HG03045 (cell line): ENCODE measurements around the gene KCTD12.

Experiments used
- ATAC-seq: cut with Tn5 transposase; IDR thresholded peaks from one replicate; pipeline ENCODE4 v1.9.1; 2021; ENCODE audit warnings: mild to moderate bottlenecking, moderate library complexity; ENCODE audit not compliant: unreplicated experiment

The KCTD12 gene

DNA sequence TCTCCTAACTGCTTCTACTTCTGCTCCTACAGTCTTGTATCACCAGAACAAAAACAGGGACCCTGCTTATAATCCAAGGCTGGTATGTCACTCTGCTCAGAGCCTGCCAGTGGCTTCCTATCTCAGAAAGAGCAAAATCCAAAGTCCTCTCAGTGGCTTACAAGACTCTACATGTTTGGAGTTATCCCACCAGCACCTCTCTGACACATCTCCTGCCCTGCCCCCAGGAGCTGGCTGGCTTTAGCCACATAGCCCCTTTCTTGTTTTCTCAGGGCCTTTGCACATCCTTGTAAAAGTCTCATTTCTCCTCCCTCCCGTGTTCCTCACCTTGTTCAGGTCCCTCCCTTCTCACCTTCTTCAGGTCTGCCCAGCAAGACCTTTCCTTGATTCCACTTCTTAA is 2.2 kb upstream of the KCTD12 start:
- ATAC-seq = no peak

DNA sequence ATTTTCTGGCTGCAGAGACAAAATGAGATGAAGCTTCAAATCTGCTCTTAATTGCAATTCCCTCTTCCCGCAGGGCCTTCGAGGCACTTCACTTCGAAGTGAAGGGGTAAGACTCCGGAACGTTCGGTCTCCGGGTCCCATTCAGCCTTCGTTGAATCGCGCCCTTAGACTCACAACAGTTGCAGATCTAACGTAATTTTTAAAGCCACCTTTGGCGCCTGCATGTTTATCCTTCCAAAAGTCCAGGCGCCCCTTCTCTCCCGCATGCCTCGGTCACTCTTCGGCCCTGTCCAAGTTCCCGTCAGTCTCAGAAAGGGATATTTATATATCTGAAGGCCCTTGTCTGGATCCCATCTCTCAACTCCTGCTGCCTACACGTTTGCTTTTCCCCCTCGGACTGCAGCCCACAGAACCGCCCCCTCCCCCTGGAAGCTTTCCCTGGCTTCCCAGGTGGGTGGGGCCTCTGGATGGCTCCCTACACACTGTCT is 915 bp upstream of the KCTD12 start:
- no peak for ATAC-seq

DNA sequence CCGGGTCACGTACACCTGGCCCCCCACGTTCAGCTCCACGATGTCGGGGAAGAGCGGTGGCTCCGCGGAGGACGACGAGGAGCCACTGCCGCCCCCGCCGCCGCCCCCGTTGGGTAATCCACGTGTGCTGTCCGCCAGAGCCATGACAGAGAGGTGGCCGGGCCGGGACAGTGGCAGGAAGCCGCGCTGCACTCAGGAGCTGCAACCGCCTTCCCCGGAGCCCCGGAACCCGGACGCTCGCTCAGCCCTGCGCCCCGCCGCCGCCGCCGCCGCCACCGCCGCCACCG is 257 bp downstream of the KCTD12 start:
- no peak for ATAC-seq

DNA sequence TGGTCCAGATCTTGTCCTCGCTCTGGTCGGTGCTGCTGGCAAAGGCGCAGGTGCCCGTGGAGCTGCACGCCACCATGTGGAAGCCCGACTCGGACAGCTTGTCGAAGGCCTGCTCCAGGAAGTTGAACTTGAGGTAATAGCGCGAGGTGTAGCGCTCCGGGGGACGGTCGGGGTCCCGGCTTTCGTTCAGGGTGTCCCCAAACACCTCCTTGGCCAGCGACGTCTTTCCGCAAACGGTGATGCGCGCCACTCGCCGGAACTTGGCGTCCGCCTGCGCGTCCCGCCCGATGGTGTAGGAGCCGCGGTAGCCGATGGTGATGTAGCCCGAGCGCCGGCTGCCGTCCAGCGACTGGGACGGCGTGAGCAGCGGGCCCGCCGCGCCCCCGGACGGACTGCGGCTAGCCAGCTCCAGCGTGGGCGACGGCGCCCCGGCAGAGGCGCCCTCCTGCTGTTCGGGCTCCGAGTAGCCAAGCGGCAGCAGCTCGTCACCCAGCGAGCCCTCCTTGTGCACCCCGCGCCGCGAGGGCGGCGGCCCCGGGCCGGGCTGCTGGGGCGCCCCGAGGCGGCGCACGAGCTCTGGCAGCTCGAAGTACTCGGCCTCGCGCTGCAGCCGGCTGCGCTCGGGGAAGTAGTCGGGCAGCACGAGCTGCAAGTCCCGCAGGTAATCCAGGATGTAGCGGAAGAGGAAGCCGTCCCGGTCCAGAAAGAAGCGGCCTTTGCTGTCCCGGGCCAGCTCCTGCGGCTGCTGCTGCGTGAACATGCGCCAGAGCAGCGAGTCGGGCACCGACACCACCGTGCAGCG is 801 bp downstream of the KCTD12 start:
- peak; percentile 49 for ATAC-seq

DNA sequence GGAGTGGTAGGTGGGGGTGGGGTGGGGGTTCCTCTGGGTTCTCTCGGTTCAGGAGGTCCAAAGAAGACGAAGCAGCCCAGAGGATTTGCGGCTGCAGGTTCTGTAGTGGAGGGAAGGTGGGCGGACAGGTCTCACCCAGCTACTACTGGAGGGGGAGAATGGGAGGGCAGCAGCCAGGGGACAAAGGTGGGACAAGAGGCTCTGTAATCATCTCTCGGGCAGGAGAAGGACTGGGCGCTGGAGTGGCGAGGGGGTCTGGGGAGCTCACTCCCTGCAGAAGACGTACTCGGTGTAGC is 1.4 kb downstream of the KCTD12 start:
- no peak for ATAC-seq

DNA sequence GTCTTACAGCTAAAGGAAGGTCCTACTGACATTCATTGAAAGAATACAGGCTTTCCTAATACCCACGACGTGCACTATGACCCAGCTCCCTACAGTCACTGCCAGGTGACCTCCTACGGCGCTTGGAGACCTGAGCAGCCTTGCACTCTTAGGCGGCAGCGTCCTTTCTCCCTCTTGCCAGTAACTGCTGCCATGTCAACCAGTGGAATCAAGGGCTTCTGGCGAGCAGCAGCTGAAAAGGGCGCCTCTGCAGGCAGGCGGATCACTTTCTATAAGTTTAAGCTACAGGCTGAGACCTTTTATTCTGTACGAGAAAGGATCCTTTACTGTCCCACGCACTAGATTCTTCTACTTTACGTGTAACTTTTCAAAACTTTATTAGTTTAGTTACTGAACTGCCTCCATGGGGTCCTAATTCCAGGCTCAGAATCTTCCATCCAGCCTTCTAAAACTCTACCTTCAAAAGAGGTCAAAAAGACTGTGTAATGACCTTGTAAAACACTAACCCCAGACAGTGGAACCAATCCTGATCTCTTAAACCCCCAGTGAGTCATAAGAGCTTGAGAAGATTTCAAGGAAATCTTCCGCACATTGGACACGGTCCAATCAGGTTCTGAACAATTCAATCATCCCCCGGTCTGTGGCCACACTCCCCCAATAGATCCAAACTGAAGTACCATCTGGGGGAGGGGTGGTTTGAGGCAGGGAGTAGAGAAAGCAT is 1.9 kb downstream of the KCTD12 start:
- ATAC-seq = no peak

DNA sequence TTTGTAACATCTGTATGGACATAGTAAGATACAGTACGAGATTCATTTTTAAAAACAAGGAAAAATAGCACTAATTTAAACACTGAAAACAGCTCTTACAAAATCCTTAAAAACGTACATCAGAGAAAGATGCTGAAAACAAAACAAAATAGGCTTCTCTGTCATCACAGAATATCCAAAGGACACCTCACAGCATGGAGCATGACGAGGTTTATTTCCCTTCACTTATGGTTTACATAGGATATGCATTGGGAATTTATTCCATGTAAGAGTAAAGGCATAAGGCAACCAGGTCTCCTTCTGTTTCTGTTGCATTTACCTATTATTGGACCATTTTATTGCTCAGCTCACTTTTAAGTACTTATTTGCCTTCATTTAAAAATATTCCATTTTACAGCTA is 3.0 kb downstream of the KCTD12 start:
- no peak for ATAC-seq

DNA sequence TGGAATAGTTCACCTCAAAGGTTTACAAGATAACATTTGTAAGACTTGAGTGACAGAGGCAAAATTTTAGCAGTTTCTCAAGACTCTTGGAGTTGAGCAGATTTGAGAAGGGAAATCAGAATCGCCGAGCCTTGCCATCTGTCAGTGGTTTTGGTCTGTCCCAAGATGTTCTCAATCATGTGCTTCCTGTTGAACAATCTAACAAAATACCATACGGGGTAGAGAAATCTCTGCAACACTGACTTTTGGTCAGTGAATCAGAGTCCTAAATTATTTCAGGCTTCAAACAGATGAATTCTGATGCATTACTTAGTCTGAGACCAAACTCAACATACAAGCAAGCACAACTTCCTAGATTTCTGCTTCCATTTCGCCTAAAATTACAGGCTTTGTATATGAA is 3.8 kb downstream of the KCTD12 start:
- no peak for ATAC-seq

DNA sequence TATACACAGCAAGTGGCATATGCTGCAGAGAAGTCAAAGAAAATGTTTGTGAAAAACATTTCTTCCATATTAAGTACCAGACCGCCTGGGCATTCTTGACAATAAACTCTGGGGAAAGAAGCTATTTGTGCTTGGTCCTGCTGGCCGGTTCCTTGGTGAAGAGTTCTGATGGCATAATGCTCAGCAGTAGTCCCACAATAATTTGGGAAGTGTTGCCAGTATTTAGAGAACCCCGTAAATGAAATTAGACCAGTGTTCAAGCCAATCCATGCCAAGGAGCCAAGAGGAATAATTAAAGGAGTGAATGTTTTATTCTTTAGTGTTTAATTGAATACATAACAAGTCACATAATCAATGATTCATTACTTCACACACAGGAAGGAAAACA is 6.3 kb downstream of the KCTD12 start:
- ATAC-seq = peak; percentile 22

DNA sequence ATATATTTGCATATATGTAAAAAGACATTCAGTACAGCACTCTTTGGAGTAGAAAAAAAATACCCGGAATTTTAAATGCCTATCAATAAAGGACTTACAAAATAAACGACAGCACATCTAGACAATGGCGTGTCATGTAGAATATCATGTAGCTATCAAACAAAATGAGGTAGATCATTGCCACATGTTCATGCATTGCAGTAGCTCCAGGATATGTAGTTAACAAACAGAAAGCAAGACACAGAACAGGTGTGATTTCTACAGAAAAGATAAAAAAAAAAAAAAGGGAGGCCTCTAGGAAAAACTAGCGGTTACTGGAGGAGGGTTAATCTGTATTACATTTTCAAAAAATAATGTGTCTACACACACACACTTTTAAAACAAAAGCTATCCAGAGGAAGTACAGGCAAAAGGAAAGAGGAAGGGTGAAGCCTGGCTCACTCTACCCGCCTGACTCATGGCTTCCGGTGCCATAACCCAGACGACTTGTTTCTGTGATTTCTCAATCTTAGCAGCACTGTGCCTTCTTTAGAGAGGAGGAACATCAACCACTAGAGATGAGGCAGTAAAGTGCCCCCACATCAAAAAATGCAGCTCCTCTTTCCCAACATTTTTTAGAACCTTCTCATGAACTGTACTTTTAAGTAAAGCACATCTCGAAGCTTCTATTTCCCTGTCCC is 6.9 kb downstream of the KCTD12 start:
- ATAC-seq = peak; percentile 97

DNA sequence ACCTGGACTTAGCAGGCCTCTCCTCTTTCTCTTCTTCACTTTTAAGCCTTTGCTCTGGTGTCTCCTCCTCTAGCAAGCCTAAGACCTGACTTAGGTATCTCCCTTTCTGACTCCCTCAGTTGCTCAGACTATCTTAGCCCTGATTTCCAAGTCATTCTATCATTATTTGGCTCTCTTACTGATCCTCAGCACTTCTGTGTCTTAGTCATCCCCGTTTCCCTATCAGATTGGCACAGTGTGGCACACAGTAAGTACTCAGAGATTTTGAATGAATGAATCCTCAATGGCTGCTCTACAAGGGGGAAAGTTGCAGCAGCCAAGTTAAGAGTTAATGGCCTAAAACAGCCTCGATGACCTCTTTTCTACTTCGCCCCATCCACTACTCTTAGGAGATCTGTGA is 8.2 kb downstream of the KCTD12 start:
- ATAC-seq = no peak

DNA sequence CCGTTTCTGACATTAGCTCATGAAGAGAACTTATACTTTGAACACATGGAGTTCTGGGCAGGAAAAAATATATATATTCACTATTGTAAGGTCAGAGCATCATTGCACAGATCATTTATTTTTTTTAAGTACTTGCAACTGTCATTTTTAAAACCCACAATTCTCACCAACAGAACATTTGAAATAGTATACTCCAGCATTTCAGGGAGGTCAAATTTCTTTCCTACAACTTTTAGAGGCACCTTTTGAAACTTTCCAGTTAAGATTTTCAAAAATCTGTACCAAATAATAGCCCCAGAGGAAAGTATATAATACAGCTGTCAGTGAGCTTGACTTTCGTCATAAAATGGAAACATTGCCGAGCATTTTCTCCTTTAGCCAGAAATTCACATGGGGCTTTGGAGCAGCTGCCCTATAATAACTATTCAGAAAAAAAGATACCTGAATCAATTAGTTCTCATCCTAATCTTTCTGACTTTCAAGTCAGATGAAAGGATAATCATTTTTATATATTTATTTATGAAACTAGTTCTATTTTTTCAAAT is 10.9 kb downstream of the KCTD12 start:
- ATAC-seq = no peak

DNA sequence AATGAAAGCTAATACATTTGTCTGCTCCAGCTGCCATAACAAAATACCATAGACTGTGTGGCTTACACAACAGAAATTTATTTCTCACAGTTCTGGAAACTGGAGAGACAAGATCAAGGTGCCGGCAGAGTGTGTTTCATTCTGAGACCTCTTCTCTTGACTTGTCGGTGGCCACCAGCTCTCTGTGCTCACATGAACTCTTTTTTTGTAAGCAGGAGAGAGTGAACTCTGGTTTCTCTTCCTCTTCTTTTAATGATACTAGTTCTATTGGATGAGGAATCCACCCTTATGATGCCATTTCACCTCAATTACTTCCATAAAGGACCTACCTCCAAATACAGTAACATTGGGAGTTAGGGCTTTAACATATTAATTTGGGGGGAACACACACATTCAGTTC is 11.7 kb downstream of the KCTD12 start:
- ATAC-seq = no peak

DNA sequence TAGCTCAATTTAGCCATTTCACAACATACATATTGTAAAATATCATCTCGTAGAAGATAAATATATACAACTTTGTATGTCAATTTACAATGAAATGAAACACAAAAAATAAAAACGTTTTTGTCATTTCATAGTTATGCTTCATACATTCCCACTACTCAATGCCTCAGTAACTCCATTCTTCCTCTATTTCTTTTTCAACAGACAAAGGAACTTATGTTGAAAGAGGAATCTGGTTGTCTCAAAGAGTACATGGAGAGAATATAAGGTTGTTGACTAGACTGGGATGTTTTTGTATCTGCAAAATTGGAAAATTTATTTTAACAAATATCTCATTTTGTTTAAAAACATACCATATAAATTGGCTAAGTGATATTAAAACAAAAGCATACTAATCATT is 12.8 kb downstream of the KCTD12 start:
- ATAC-seq = no peak

DNA sequence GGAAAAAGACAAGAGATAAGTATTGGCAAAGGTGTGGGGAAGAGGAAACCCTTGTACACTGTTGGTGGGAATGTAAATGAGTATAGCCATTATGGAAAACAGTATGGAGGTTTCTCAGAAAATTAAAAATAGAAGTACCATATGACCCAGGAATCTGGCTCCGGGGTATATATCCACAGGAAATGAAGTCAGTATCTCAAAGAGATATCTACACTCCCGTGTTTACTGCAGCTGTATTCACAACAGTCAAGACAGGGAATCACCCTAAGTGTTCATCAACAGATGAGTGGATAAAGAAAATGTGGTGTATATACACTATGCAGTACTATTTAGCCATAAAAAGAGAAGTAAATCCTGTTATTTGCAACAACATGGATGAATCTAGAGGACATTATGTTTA is 13.5 kb downstream of the KCTD12 start:
- no peak for ATAC-seq

DNA sequence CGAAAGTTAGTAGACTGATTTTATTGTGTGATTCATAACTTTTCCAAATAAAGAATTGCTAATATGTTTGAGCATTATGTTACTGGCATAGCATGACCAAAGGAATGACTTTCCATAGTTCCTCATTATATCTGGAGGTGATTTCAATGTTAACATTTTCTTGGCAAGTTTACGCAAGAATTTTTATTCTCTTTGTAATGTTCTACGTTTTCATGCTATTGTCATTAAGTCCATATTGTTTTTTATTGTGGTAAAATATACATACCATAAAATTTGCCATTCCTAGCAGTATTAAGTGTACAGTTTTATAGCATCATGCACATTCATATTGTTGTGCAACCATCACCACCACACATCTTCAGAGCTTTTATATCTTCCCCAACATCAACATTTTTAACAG is 14.8 kb downstream of the KCTD12 start:
- ATAC-seq = no peak

DNA sequence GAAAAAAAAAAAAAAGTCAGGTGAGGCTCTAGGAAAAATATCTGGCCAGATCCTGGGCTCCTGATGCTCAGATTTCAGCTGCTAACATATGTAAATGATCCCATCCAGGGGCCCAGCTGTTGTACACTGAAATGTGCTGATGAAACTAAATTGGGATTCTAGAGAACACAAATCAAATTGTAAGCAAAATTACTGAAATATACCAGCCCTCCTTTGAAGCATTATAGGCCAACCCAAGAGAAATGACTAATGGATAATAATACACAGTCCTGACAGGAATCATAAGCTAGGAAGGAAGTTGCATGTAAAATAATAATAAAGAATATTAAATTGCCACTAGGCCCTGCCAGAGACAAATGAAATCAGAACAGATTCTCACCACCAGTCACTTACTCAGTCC is 17.8 kb downstream of the KCTD12 start:
- no peak for ATAC-seq

DNA sequence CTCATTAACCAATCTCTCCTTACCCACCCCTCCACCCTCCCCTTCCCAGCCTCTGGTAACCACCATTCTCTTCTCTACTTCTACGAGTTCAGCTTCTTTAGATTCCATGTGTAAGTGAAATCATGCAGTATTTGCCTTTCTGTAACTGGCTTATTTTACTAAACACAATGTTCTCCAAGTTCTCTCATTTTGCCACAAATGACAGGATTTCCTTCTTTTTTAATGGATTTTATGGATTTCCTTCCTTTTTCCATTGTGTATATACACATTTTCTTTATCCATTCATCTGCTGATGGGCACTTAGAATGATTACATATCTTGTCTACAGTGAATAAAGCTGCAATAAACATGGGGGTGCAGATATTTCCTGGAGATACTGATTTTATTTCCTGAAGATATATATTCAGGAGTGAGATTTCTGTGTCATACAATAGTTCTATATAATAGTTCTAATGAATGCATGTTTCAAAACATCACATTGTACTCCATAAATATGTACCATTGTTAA is 20.2 kb downstream of the KCTD12 start:
- ATAC-seq = no peak

DNA sequence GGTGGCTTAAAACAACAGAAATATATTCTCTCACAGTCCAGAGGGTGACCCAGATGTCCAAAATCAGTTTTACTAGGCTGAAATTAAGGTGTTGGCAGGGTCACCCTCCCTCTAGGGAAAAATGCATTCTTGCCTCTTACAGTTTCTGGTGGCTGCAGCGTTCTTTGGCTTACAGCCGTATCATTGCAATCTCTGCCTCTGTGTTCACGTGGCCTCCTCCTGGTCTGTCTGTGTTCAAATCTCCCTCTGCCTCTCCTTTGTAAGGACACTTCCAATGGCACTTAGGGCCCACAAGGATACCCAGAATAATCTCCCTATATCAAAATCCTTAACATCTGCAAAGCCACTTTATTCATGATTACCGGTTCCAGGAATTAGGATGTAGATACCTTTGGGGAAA is 21.1 kb downstream of the KCTD12 start:
- ATAC-seq = no peak

DNA sequence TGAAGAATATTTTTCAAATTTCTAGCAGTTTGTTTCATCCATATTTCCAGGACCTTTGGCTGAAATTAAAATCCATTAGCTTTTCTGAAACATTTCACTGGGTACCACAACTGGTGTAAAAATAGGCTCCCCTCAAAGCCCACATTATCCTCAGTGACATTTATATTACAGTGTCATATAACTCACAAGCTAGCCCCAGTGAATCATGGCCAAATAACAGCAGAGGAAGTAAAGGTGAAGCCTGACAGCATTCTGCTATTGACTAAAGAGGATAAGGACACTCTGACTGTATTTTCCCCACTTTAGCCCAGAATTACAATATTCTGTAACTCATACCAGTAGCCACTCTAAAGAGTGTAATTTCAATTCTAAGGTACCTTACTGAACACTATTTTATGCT is 21.9 kb downstream of the KCTD12 start:
- ATAC-seq = no peak

DNA sequence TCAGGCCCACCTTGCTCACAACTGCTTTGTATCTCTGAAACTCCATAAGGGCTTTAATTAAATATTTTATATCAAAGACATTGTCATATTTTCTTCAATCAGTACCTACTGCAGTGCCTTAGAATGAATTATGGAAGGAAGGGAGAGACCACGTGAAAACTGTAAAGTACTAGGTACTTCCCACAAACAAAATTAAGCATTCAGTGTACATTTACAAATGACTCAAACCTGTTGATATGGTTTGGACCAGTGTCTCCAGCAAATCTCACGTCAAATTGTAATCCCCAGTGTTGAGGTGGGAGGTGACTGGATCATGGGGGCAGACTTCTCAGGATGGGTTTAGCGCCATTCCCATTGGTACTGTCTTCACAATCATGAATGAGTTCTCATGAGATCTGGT is 23.2 kb downstream of the KCTD12 start:
- ATAC-seq = no peak

DNA sequence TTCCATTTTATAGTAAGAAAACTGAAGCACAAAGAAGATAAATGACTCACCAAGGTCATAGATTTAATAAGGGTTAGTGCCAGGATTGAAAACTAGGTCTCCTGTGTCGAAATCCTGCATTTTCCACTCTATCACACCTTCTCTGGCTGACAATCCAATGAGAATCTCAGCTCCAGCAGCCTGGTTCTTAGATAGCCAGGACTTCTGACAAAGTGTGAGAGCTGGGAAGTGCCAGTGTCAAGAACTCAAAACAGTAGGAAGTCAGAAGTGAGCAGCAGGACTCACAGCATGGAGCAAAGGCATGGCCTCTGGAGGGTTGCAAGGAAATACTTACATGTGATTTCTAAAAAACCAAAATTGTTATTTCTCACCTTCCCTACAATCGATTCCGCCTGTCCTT is 24.3 kb downstream of the KCTD12 start:
- no peak for ATAC-seq
